Chondrocyte (in vitro differentiated cells): ENCODE measurements around the gene NAALADL2. TPM values are rescaled to one million over a fixed set of nuclear protein-coding genes. Genes with fewer than 3 reads are reported as not detected.

Experiments
- DNase-seq: peaks from one replicate; pipeline ENCODE4 v3.0.0; 2021; ENCODE audit warnings: mixed read lengths, low spot score
- H3K27ac Mint-ChIP-seq: one replicate; pipeline ENCODE4 v1.8.0; 2021; ENCODE audit warnings: mild to moderate bottlenecking, moderate library complexity, mixed read lengths; ENCODE audit not compliant: unreplicated experiment
- H3K27me3 Mint-ChIP-seq: 2 replicates; pipeline ENCODE4 v1.8.0; 2021; ENCODE audit warnings: low read depth, mixed read lengths
- H3K36me3 Mint-ChIP-seq: 2 replicates; pipeline ENCODE4 v1.8.0; 2021; ENCODE audit warnings: low read depth, mixed read lengths
- H3K4me1 Mint-ChIP-seq: 2 replicates; pipeline ENCODE4 v1.8.0; 2021; ENCODE audit warnings: low read depth, mild to moderate bottlenecking, mixed read lengths
- H3K4me3 Mint-ChIP-seq: one replicate; pipeline ENCODE4 v1.8.0; 2021; ENCODE audit warnings: mild to moderate bottlenecking, moderate library complexity, mixed read lengths; ENCODE audit not compliant: unreplicated experiment
- H3K9me3 Mint-ChIP-seq: 2 replicates; pipeline ENCODE4 v1.8.0; 2021; ENCODE audit warnings: low read depth, mixed read lengths
- total RNA-seq: library from RNA; stranded (reverse); gene quantifications from 3 replicates; pipeline ENCODE4 v1.2.1, GENCODE V29; 2021
- TF ChIP-seq, protein P1 (sequence below): fragments of 200-600 bp; sonication (generic); IDR thresholded peaks from 2 replicates; pipeline ENCODE4 v1.5.0; 2021; ENCODE audit warnings: antibody characterized with exemption, mild to moderate bottlenecking, moderate library complexity

The NAALADL2 gene
- total RNA-seq, 1 donor from 2014 or later = 8.0 TPM

DNA sequence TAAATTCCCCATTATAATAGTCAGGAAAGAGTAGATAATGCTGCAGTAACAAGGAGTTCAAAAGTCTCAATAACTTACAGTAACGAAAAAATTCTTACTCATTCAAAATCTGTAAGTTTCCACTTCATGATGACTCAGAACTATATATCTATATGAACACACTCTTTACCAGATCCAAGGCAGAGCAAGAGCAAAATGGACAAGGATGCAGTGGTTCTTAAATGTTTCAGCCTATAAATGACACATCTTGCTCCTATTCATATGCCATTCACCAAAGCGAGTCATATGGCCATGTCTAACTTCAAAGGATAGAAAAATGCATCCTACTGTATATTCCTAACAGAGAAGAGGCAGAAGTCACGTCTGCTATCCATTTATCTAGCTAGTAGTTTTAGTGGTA, 787.7 kb downstream of the NAALADL2 start:
- TF ChIP-seq, protein P1, sequence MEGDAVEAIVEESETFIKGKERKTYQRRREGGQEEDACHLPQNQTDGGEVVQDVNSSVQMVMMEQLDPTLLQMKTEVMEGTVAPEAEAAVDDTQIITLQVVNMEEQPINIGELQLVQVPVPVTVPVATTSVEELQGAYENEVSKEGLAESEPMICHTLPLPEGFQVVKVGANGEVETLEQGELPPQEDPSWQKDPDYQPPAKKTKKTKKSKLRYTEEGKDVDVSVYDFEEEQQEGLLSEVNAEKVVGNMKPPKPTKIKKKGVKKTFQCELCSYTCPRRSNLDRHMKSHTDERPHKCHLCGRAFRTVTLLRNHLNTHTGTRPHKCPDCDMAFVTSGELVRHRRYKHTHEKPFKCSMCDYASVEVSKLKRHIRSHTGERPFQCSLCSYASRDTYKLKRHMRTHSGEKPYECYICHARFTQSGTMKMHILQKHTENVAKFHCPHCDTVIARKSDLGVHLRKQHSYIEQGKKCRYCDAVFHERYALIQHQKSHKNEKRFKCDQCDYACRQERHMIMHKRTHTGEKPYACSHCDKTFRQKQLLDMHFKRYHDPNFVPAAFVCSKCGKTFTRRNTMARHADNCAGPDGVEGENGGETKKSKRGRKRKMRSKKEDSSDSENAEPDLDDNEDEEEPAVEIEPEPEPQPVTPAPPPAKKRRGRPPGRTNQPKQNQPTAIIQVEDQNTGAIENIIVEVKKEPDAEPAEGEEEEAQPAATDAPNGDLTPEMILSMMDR = no peak
- Mint-ChIP-seq H3K4me3 (no peak overlapping the region), H3K36me3 (no peaks in the 10 kb centered on the region), H3K9me3 (peaks cover 4% of the 10 kb centered on the region), H3K4me1 (no peaks in the 10 kb centered on the region), H3K27me3 (no peaks in the 10 kb centered on the region), H3K27ac (no peak overlapping the region)
- DNase-seq = no peak

DNA sequence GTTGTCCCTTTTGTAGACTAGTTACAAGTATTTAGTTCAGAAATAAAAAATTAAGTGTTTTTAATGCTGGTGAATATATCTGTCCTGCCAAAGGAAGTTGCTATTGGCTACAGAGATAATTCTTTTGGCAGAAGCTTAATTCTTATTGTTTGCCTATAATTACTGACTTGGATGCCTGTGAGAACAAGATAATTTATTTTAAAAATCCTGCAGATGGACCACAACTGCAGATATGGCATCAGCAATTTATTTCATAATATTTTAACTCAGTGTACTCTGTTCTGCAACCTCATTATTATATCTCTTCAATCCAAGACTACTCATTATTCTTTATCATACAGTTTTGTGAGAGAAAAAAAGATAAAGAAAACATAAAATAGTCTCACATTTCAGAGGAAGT, 789.8 kb downstream of the NAALADL2 start:
- no peak for DNase-seq
- TF ChIP-seq, protein P1 = no peak

DNA sequence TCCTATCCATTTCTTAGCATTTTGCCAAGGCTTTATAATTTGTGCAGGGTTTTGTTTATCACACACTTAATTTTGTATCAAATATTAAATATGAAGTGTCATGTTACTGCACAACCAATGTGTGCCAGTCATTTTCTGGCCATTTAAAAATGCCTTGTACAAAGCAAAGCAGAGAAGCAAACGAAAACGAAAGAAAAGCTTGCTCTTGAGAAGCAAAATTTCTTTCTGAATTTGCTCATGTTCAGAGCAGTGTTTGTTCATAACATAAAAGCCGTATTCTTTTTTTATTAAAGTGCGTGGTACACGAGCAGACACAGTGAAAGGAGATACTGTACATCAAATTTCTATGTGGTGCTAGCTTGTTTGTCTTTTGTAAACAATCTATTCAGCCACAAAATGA, 792.6 kb downstream of the NAALADL2 start:
- TF ChIP-seq, protein P1 = no peak

More for the DNA sequence above, 789.8 kb downstream of the NAALADL2 start:
- H3K27me3 Mint-ChIP-seq = no peaks in the 10 kb centered on the region
- H3K36me3 Mint-ChIP-seq = no peaks in the 10 kb centered on the region
- no peaks in the 10 kb centered on the region for H3K4me1 Mint-ChIP-seq
- H3K9me3 Mint-ChIP-seq = no peaks in the 10 kb centered on the region
- no peak overlapping the region for H3K4me3 Mint-ChIP-seq
- H3K27ac Mint-ChIP-seq = no peak overlapping the region

DNA sequence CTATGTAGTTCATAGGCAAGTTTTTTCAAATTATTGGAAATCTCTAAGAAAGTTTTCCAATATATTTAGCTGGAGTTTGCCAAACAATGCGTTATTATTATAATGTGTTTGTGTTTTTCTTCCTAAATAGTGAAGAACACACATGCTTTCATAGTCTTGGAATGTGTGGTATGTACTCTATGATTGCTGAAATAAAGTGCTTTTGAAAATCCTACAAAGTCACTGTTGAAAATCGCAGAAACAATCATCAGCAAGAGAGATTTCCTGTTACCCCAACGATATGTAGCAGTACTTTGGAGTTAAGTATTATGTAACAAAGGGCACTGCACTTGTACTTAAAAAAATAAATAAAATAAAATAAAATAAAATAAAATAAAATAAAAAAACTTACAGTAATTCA, 796.2 kb downstream of the NAALADL2 start:
- H3K27ac Mint-ChIP-seq = no peak overlapping the region
- no peaks in the 10 kb centered on the region for H3K27me3 Mint-ChIP-seq
- DNase-seq = no peak
- H3K4me1 Mint-ChIP-seq = no peaks in the 10 kb centered on the region
- TF ChIP-seq, protein P1 = no peak
- H3K36me3 Mint-ChIP-seq = no peaks in the 10 kb centered on the region
- no peaks in the 10 kb centered on the region for H3K9me3 Mint-ChIP-seq
- no peak overlapping the region for H3K4me3 Mint-ChIP-seq

More for the DNA sequence above, 792.6 kb downstream of the NAALADL2 start:
- Mint-ChIP-seq H3K27me3 (no peaks in the 10 kb centered on the region), H3K4me1 (no peaks in the 10 kb centered on the region), H3K9me3 (no peaks in the 10 kb centered on the region), H3K27ac (no peak overlapping the region), H3K36me3 (no peaks in the 10 kb centered on the region), H3K4me3 (no peak overlapping the region)
- DNase-seq = no peak

DNA sequence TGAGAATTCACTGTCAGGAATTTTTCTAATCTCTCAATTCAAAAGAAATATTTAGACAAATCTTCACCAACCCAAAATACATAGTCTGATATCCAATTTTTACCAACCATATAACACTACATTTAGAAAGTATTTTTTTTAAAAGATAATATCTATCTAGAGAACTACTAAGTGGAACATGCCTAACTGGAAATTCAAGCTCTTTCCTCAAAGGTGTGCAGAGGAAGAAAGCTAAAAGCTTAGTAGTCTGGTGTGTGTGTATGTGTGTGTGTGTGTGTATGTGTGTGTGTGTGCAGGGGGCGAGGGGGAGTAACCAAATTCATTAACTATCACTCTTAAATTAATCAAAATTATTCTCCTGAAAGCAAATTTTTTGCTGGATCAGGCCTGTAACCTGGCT, 797.3 kb downstream of the NAALADL2 start:
- H3K27ac Mint-ChIP-seq = no peak overlapping the region
- H3K36me3 Mint-ChIP-seq = no peaks in the 10 kb centered on the region
- TF ChIP-seq, protein P1 = no peak
- H3K4me3 Mint-ChIP-seq = no peak overlapping the region
- DNase-seq = no peak
- H3K27me3 Mint-ChIP-seq = no peaks in the 10 kb centered on the region
- H3K4me1 Mint-ChIP-seq = no peaks in the 10 kb centered on the region
- H3K9me3 Mint-ChIP-seq = no peaks in the 10 kb centered on the region
